ENCODE data around the gene SKIDA1.

The SKIDA1 gene

DNA sequence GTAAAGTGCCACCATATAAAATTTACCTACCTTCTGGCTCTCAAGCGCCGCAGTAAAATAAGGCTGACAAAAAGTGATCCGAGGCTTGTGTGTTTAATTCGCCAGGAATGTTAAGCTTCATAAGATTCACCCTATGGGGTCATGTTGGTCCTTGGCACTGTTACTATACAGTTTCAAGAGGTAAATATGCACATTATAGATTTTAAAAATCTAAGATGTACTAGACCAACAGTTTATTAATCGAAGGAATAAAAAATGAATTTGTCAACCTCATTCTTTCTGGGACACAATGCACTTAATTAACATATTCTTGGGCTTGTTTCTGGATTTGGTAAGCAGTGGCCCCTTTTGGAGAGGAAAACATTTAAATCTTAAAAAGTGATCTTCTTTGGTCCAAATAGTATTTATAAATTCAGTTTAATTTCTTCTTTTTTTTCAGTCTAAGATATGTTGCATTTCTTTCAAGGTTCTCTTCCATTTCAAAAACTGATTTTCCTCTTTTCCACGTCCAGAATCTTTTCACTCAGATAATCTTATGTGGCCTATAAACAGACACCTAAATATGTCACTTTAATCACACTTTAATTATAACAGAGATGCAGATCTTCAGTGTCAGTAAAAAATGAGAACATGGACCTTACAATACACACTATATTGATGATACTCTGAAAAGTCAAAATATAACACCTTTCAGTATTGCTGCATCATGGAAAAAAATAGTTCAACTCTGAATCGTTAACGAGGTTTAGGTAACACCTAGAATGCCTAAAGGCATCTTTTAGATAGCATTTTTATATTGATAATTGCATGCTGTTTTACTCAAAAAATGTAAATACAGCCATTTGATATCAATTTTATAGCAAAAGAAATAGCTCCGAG lies 3.8 kb upstream of the SKIDA1 start:
- no peak for DNase-seq (ENCODE audit: low read depth)

DNA sequence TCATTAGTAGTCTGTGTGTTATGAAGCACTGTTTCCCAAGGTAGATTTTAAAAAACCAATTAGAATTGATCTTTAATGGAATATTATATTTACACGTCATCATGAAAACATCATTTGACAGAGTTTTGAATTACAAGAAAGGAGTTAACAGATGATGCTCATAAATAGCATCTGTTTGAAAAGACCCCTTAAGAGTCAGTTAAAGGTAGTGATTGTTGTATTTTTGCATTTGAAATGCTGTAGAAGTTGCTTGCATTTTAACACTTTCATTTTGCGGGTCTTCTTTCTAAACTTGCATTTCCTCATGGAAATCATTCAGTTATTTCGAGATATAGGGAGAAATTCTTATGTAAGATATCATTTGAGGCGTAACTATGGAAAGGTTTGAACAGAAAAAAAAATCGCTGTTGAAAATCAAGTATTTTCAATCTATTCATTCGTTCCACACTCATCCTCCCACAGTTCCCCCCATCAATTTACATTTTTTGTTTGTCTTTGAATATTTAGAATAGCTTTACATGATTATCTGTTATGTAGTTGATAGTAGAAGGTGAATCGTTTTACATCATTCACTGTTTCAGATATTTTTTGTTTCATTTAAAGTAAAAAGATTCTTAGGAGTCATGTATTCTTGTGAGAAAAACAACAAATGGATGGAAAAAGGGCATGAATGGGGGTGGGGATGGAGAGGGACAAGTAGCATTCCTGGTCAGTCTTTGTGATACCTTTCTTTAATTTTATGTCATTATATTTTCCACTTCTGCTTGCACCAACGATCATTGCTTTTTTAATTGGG lies 3.0 kb upstream of the SKIDA1 start:
- no peak for DNase-seq (ENCODE audit: low read depth)

DNA sequence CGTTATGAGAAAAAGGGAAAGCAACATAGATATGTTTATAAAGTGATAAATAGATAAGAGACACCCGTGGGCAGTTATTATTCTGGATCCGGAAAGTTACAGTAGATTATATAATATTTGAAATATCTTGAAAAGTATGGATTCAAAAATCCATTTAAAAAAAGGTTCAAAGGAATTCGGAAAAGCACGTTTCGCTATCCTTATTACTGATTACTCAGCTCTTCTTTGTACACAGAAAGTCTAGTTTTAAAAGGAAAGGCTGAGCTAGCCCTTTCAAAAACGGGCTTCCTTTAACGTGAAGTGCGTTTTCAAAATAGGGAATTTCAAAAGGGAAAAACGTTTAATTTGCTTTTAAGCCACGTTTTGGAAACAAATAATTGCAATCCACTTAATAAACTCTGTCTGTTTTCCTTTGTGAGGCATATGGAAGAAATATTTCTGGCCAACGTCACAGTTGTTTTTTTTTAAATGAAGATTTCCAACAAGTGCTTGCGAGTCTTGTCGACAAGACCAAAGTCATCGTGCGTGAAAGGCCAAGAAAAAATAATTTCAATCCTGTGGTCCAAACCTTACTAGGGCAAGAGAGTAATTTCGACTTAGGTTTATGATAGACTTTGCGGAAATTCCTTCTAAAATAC lies 2.2 kb upstream of the SKIDA1 start:
- DNase-seq (ENCODE audit: low read depth): no peak

DNA sequence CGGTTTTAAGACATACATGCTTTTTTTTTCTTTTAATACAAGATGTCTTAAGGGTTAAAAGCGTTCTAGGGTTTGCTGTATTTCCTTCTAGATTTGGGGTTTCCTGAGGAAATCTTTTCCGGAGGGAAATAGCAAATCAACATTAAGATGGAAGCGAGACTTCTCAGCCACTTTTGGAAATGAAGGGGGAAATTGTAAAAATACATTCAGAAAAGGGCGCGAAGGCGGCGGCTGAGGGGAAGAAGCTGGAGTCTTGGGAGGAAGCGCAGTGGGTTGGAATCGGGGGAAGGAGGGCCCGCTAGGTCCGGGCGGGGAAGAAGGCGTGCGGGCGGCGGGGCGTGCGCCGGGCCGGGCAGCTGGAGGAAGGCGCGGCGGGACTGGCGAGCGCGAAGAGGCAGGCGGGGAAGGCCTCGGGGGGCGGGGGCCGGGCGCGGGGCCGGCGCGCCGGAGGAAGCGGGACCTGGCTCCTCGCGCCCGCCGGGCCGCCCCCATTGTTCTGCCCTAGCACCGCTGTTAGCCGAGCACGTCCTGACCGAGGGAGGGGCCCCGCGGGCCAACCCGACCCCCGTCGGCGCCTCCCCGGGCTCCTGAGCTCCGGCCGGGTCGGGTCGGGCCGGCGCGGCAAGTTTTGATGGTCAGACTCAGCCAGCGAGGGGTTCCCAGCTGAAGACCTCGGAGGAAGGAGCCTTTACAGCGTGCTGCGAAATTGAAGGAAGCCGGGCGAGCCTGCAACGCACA lies 1.5 kb upstream of the SKIDA1 start:
- peak; percentile 23 for DNase-seq (ENCODE audit: low read depth)

DNA sequence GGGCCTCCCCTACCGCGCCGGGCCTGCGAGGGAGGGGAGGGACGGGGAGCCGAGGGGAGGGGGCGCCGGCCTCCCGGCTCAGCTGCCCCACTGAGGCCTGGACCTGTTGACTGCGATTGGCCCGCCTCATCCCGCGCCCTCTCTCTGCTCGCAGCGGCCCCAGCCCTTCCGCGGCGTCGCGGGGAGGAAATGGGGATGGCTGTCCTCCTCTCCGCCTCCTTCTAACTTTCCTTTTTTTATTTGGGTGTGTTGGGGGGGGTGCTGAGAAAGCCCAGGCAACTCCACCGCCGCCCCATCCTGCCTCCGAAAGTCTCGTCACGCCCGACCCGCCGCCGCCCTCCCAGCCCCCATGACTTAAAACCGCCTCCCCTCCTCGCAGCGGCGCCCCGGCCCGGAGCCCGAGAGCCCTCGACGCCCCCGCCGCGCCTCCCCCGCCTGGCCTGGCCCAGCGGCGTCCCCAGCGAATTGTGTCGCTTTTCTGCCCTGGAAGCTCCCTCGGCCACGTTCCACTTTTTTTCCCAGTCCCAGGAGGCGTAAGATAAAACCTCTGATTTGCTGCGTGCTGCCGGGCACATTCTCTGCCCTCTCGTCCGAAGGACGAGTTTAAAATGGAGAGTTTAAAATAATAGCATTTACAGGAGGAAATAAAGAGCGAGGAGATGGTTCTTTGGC lies 842 bp upstream of the SKIDA1 start:
- DNase-seq (ENCODE audit: low read depth): peak; percentile 50

DNA sequence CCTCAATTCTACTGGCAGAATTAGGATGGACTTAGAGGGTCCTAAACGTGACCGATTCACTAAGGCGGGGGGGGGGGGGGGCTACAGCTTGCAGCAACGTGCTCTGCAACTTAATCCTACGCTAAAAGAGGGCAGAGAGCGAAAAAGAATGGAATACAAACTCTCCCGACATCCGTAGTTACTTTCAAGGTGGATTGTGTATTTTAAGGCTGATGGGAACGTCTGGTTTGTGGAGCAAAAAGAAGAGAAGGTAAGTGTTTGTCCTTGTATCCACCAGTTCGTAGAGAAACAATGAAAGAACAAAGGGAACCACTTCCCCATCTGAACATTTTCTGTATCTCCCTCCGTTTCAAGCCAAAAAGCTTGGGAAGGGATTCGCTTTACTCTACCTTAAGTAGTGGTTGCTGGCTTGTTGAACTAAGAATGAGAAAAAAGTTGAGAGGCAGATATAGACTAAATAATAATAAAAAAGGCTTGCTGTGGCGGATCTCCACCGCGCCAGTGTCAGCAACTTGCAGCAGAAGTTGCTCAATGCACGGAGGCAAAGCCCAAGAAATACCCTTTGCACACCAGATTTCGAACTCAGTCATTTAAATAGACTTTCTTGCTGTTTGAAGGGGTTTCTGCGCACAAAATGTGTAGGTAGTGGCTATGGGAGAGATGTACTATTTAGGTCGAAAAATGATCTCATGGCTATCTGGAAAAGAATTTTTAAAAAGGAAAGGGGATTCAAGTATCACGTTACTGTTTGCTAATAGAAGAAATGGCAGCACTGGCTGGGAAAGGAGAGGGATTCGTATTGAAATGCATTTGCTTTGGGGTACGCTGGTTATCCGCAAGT lies 736 bp downstream of the SKIDA1 start:
- no peak for DNase-seq (ENCODE audit: low read depth)

DNA sequence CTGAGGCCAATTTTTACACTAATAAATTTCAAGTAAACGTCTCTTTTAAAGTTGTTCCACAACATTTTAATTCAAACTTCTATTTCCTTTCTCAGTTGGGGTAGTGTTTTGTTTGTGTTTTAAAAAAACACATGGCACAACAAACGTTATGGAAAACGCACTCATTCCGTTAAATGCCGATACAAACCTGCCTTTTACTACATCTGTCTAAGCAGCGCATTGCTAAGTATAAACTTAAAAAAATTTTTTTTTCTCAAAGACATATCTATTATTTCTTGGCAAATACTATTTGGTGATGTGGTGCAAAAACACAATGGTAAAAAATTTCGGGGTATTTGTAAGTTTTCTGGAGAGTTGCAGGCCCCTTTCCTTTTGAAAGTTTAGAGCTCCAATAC lies 1.4 kb downstream of the SKIDA1 start:
- DNase-seq (ENCODE audit: low read depth): no peak

DNA sequence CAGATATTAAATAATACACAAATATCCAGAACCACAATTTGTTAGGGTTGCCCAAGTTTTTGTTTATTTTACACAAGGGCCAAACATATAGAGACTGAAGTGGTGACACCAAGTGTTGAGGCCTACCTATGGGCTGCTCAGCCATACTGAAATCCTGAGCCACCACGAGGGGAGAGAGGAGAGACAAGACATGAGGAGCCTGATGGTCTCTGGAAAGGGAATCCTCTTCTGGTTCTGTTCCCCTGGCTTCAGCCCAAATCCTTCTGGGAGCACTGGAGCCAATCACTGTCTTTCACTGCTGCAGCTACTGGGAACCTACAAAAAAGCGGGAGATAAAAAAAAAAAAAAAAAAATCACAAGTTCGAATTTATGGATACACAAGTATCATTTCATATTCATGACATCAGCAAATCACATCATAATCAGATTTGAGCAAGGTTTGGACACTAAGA lies 1.9 kb downstream of the SKIDA1 start:
- no peak for DNase-seq (ENCODE audit: low read depth)

DNA sequence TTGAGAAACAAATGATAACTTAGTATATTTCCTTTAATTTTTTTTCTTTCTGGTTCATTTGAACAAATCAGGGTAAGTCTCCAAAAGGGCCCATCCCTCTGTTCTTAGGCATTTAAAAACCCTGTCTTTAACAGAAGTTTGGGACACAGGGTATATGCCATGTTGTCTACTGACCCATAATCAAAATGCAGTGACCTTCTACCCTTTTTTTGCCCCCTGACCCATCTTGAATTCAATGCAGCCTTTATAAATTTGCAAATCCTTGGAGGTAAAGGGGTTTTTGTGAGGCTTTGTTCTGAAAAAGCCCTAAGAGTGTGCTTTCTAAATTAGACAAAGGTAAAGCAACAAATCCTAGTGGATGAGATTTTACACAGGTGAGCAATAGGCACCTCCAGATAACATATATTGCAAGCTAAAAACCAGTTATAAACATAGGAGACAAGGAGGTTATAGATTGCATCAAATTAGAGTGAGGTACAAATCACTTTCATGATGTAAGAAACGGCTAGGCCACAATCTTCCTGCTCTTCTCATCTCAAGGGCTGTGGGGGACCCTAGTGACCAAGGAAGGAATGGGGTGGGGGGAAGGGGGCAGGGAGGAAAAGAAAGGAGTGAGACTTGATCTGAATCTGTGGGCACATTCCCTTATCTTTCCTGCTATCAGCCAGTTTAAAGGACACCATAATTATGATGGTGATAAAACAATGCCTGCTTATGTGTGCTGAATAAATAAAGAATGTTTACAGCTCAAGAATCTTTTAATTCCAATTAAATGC lies 2.7 kb downstream of the SKIDA1 start:
- DNase-seq (ENCODE audit: low read depth): no peak

DNA sequence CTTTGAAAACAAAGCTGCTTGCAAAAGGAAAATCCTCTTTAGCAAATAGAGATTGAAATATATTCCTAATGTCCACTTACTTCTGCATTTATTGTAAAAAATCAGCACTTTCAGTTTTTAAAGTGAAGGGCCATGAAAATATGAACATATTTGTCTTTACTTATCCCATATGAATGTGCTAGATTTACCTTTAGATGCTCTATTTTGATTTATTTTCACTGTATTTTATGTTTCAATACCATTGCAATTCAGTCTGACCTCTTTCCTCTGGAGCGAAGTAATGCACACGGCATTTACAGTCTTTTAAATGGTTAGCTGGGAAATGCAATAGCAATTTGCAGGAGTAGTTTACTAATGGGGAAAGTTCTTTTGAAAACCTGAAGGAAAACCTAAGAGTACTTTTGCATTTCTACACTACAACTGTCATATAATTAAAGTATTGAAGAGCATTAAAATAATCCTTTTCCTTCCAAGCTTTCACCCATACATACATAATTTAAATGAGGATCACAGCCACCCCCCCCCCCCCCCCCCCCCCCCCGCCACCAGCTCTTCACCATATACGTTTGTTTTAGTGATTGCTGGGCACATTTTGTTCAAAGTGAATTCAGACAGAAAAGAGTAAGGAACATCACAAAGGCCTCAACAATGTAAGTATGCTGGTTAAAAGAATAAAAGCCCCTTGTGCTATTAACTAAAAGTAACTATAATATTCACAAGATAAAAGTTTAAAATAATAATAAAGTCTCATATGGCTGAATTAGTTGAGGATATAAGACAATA lies 3.5 kb downstream of the SKIDA1 start:
- DNase-seq (ENCODE audit: low read depth): no peak

DNA sequence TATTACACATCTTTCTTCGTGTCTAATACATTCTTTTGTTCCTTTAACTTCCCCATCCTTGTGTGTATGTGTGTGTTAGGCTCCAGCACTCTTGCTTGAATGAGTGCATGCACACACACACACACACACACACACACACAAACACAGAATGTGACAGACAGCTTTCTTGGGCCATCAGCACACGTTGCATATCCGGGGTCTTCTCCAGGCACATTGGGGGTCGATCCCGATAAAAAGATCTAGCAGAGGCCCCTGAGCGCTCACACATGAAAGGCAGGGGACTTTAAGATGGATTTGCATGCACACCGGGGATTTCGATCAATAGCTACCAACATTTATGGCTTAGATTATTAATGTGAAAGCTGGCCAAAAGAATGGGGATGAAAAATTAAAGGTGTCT lies 4.5 kb downstream of the SKIDA1 start:
- DNase-seq (ENCODE audit: low read depth): no peak

DNA sequence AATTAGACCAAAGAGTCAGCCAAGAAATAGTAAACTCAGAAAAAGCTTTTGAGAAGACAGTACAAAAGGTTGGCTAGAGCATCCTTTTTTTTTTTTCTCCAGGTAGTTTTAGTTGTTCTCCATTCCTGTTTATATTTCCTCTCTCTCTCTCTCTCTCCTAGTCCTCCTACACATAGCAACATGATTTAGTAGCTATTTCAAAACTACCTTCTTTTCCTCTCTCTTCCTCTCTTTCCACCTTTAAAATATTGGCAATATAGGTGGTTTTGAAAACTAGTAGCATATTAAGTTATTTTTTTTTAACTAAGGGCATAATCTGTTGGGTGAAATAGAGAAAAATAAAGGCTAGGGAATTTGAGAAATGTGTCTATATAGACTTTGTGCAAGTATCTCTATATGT lies 5.0 kb downstream of the SKIDA1 start:
- no peak for DNase-seq (ENCODE audit: low read depth)

DNA sequence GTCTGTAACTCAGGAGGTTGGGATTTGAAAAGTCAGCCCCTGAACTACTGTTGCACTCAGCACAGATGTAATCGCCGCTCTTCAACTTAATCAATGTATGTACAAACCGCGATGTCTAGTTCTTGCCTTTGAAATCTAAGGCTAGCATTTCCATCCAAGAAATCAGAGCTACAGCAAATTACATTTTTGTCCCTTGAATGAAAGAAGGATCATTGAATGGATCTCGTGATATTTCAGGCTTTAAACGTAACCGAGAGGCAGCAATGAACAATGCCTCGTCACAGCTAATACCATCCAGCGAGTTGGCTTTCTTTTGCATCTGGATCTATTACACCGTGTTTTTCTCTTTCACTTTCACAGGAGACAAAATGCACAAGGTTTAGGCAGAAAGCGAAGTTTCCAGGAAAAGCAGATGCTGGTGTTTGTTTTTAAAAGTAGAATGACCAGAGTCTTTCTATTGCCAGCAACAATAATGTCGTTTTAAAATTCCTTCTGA lies 5.5 kb downstream of the SKIDA1 start:
- no peak for DNase-seq (ENCODE audit: low read depth)

DNA sequence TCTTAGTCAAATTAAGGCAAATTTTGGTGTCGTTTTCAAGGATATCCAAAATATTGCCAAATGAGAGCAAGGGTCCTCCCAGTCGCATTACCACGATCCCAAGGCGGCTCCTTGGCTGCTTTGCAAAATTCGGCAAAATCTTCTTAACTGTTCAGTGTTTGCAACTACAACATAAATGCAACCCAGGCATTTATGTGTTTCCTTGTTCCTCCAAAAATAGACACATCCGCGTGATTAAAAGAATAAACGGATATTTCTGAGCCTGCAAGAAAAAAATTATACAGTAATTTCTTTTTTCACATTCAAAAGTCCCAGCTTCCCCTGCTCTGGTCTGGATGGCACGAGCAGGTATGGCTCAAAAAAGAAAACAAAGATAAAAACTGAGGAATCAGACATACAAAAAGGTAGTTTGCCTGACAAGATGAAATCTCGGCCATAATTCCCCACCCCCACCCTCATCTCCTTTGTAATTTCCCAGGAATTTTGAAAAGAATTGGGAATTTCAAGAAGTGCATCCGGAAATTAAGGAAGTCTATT lies 6.0 kb downstream of the SKIDA1 start:
- no peak for DNase-seq (ENCODE audit: low read depth)

DNA sequence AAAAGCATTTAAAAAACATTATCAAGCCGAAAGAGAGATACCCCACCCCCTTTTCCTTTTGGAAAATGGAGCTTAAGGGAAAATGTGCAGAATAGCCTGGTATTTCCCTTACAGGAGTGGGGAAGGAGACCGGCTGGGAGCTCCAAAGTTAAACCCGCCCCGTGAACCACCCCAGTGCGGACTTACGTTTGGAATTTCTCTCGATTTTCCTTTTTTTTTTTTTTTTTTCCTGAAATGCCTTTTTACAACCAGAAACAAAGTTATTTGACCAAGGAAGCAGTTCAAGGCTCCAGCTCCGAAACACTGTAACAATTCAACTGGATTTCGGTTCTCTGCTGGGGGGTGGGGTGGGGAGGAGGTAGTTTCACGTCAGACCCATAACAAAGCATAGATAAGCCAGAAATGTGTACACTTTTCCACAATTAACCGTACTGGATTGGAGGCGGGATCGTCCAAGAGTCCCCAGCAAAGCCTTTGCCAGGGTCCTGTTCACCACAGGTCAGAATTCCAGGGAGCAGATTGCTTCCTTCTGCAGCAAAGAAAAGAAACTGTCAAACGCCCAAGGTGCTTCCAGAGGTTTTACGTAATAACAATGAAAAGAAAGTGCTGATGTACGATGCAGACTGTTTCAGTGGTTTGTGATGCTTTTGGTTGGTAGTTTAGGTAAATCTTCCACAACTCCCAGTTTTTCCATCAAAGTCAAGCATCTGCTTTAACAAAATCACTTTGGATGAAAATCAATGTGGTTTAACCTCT lies 6.7 kb downstream of the SKIDA1 start:
- DNase-seq (ENCODE audit: low read depth): no peak

DNA sequence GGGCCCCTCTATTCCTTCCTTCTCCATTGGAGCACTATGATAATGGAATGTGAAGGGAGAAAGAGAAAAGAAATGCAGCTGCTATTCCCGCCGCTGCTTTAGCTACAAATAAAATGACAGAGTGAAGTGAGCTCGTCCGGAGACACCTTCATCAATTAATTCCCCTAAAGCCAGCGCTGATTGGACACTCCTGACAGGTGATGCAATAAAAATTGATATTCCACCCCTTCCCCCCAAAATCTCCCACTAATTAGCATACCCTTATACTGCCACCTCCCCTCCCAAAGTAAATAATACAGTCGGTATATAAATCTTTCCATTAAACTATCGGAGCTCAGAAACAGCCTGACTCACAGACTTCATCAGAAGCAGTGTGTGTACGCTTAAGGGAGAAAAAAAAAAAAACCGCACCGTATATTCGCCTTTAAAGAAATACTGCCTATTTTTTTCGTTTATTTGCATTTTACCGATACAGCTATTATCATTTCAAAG lies 7.3 kb downstream of the SKIDA1 start:
- DNase-seq (ENCODE audit: low read depth): no peak

All from activated T-cell treated with anti-CD3 and anti-CD28 coated beads for 1 hour (primary cell).